ENCODE measurements around the gene TAF1B.

- TF ChIP-seq CTCF (IDR thresholded peaks at IDR 0.05; ENCODE audit: poor library complexity) = no peak
- no peak for TF ChIP-seq EZH2phosphoT487 (IDR thresholded peaks at IDR 0.05; ENCODE audit: low read depth, severe bottlenecking, unreplicated experiment)
Observed at GRCh38 chr2:9793918-9794717, 49.2 kb upstream of the TAF1B start.
